Measurements from ENCODE around the gene OLFML1. TPM values are rescaled to one million over a fixed set of nuclear protein-coding genes. Genes with fewer than 3 reads are reported as not detected.

OLFML1 gene
- total and polyA plus RNA-seq, 2 of the 8 experiments (the other 6 are each of a cell fraction or from before 2014, with no cell fraction given), result 0.24 TPM; not detected in 1

DNA sequence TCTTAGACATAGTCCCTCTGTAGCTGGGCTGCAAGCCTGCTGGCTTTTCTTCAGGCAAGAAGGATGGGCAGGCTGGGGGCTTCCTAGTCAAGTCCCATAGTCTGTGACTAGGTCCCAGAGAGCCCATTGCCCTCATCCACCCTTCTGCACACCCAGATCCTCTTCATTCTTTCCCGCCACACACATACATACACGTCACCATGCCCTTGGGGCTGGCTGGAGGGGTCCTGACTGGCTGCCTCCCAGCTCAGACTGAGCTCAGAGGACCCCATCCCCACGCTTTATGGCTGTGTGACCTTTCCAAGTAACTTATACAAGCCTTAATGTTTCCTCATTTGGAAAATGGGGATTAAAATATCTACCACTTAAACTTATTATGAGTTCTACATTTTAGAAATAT, 14.9 kb downstream of the OLFML1 start:
- no peak overlapping the region for H2BK5ac ChIP-seq (ENCODE audit: low read depth, low read length)
- H2AFZ ChIP-seq (ENCODE audit: low read length), result no peak overlapping the region
- H3K79me2 ChIP-seq (ENCODE audit: control insufficient read depth in 1 of 2, insufficient read depth in 2 of 2, low read length in 2 of 2), result no peaks in the 10 kb centered on the region
- H3K27ac ChIP-seq (ENCODE audit: low read depth, low read length), result no peak overlapping the region
- H3K9ac ChIP-seq (replicated peaks in 1 of 4; ENCODE audit: extremely low read depth in 1 of 4, low read depth in 3 of 4, low read length in 3 of 4), result no peak overlapping the region
- DNase-seq (ENCODE audit: low read depth in 1 of 2, low spot score in 2 of 2) (no peak), FAIRE-seq (no peak)
- H3K23me2 ChIP-seq (ENCODE audit: low read depth, low read length), result no peaks in the 10 kb centered on the region
- H3K18ac ChIP-seq (ENCODE audit: extremely low read depth, low read length), result no peak overlapping the region
- H2AK5ac ChIP-seq (ENCODE audit: low read depth, low read length), result no peak overlapping the region
- no peak overlapping the region for H3K14ac ChIP-seq (ENCODE audit: insufficient read length)
- no peaks in the 10 kb centered on the region for H4K20me1 ChIP-seq (replicated peaks in 1 of 2; ENCODE audit: control insufficient read depth in 1 of 2, insufficient read depth in 2 of 2, low read length in 2 of 2)
- no peaks in the 10 kb centered on the region for H3K79me1 ChIP-seq (ENCODE audit: low read depth, low read length)
- H2BK20ac ChIP-seq (ENCODE audit: low read length), result no peak overlapping the region
- no peak overlapping the region for H3K4ac ChIP-seq (replicated peaks; ENCODE audit: insufficient read length, low read depth, low read length)
- no peak overlapping the region for H2BK15ac ChIP-seq (ENCODE audit: low read length)
- H3K27me3 ChIP-seq (replicated peaks in 1 of 4; ENCODE audit: control insufficient read depth in 3 of 4, extremely low read depth in 1 of 4, insufficient read depth in 3 of 4, low read length in 3 of 4), result peaks cover 0 to 1% (median 0%) of the 10 kb centered on the region in 4 experiments; a peak in 1 of 7 replicates
- no peak overlapping the region for H4K91ac ChIP-seq (replicated peaks; ENCODE audit: insufficient read length, low read length)
- no peak overlapping the region for H3K4me3 ChIP-seq (ENCODE audit: extremely low read depth in 1 of 4, insufficient read depth in 2 of 4, low read depth in 3 of 4, low read length in 4 of 4)
- TF ChIP-seq, protein P1, sequence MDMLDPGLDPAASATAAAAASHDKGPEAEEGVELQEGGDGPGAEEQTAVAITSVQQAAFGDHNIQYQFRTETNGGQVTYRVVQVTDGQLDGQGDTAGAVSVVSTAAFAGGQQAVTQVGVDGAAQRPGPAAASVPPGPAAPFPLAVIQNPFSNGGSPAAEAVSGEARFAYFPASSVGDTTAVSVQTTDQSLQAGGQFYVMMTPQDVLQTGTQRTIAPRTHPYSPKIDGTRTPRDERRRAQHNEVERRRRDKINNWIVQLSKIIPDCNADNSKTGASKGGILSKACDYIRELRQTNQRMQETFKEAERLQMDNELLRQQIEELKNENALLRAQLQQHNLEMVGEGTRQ (IDR thresholded peaks at IDR 0.05; ENCODE audit: low read length), result no peak
- no peak for TF ChIP-seq TBP (IDR thresholded peaks at IDR 0.05; ENCODE audit: low read depth, low read length)
- peaks cover 0 to 5% (median 2%) of the 10 kb centered on the region in 4 experiments; a peak in 2 of 7 replicates for H3K4me1 ChIP-seq (replicated peaks in 1 of 4; ENCODE audit: control insufficient read depth in 3 of 4, insufficient read depth in 4 of 4, low read length in 3 of 4)
- ChIA-PET POLR2A (ENCODE audit: partially characterized antibody) (interaction anchor here (0.9 kb wide), 1 partner anchor 12 kb away, joined by 3 read pairs; no protein-coding TSS in a partner anchor), CTCF (ENCODE audit: partially characterized antibody) (interaction anchor here (1.1 to 1.9 kb wide), 4 partner anchors 10 to 358 kb away, joined by 3 to 8 read pairs (median 4); no protein-coding TSS in a partner anchor)
- no peak overlapping the region for H3K4me2 ChIP-seq (ENCODE audit: insufficient read depth in 1 of 2, low read depth in 2 of 2, low read length in 2 of 2)
- WGBS, 2 experiments (ENCODE audit: extremely low coverage in 1 of 2, insufficient coverage in 1 of 2, insufficient read length in 1 of 2, insufficient replicate concordance in 2 of 2, low coverage in 1 of 2, low lambda C conversion rate in 2 of 2, missing lambda C conversion rate in 1 of 2), result 95% methylated on average over 3 of the region's 3 CpGs; no CpG with 5 or more reads in 1 of the 2 experiments
- no peaks in the 10 kb centered on the region for H3K9me3 ChIP-seq (ENCODE audit: insufficient read depth in 2 of 2, low read depth in 1 of 2, low read length in 1 of 2)
- no peak overlapping the region; the same call in 1 of the 2 replicates for H4K8ac ChIP-seq (ENCODE audit: extremely low read depth, insufficient read depth, low read length)
- H2BK120ac ChIP-seq (replicated peaks; ENCODE audit: low read depth, low read length), result no peak overlapping the region
- H2BK12ac ChIP-seq (ENCODE audit: low read depth, low read length), result no peak overlapping the region
- no peak overlapping the region for H4K5ac ChIP-seq (ENCODE audit: insufficient read length, low read depth, low read length)
- H3K56ac ChIP-seq (replicated peaks; ENCODE audit: insufficient read length, low read depth, low read length), result no peak overlapping the region
- H3K36me3 ChIP-seq (ENCODE audit: control insufficient read depth in 2 of 4, insufficient read depth in 4 of 4, low read length in 3 of 4), result no peaks in the 10 kb centered on the region
- H3K23ac ChIP-seq (ENCODE audit: insufficient read length), result no peak overlapping the region
